GM21528 (cell line): ENCODE results near the gene H6PD.

Experiments used
- ATAC-seq: cut with Tn5 transposase; IDR thresholded peaks from one replicate; pipeline ENCODE4 v1.9.1; 2021; ENCODE audit warnings: mild to moderate bottlenecking, moderate library complexity; ENCODE audit not compliant: unreplicated experiment, low FRiP score

H6PD gene

GRCh38 chr1:9271861-9272595 is 37.5 kb downstream of the H6PD start:
- no peak for ATAC-seq

DNA sequence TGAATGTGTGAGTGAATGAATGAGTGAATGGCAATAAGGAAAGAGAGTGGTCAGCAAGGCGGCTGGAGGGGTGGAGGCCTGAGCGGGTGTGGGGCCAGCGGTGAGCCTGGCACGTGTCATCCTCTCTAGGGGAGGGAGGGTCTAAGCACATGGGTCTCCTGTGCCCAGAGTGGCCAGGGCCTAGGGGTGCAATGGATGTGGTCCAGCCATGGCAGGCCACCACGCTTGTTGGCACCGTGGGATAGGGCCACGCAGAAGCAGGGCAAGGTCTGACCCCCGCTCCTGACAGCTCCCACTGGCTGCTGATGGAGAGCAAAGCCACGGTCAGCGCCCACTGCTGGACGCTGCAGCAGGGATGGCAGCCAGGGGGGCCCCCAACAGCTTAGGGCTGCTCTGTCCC is 38.6 kb downstream of the H6PD start:
- no peak for ATAC-seq

DNA sequence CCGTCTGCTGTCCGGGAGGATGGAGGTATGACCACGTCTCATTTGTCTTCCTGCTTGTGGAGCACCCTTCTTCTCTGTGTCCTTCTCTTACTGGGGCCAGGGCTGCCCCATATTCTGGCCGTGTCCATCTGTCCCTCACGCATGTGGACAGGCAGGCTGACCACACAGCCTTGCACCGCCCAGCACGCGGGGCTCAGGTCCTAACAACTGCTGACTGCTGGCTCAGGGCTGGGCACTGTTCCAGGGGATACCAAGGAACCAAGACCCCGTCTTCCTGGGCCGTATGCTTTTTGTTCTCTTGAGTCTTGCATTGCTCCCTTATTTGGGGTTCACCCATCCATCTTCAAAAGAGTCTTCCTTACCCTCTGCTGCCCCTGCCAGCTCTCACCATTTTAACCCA is 40.6 kb downstream of the H6PD start:
- no peak for ATAC-seq

- ATAC-seq, result no peak
These were observed 41.0 kb downstream of the H6PD start for GRCh38 chr1:9275567-9276034.

GRCh38 chr1:9278116-9278515 is 43.5 kb downstream of the H6PD start:
- ATAC-seq, result no peak

DNA sequence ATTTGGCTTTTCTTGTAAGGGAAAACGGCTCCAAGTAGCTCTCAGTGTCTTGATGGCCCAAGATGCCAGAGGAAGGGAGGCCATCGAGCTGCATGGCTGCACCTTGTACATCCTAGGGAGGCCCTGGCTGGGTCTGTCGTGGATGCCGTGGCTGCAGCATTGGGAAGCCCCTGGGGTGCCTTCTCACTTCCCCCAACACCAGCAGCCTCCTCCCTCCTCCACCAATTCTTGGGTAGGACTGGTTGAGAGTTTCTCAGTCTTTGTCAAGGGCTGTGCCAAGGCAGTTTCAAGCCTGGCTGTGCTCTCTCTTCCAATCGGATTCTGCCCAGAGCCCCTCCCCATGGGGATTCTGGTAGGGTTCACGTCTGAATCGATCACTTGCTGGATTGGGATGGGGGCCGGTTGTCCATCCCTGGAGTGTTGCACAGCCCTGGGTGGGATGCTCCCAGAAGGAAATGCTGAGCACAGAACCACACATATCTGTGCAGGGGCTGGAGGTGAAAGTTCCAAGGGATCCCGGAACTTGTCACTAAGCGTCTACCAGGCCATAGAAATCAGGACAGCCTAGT is 44.1 kb downstream of the H6PD start:
- ATAC-seq, result no peak

GRCh38 chr1:9279172-9279840 is 44.7 kb downstream of the H6PD start:
- ATAC-seq, result no peak

DNA sequence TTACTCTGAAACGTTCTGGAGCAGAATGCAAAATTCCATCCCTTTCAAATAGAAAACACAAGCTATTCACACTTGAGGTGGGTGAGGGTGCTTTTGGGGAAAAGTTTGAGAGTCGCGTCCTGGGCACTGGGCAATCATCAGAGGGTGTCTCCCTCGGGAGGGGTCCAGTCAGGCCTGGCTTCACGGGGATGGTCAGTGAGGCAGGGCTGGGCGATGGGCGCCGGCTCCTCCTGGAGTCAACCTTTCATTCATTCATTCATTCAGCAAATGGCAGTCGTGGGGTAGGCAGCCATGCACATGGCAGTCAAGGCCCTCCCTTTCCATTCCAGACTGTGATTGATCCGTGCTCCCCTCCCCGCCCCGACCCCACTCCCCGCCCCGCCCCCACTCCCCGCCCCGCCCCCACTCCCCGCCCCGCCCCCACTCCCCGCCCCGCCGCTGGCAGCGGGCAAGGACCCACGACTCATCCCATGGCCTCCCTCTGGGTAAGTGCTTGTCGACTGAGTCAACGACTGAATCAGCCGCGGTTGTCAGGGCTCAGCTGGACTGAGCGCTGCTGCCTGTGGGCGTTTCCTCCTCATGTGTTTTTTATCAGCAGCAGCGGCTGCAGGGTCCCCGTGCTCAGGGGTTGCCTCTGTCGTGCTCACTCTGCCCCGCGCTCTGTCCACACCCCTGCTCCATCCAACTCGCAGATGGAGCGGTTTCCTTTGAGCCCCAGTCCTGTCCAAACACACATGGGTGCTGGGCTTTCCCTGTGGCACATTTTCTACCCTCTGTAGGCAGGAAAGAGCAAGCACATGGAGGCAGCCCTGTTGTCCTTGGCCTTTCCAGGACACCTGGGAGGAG is 45.7 kb downstream of the H6PD start:
- no peak for ATAC-seq

DNA sequence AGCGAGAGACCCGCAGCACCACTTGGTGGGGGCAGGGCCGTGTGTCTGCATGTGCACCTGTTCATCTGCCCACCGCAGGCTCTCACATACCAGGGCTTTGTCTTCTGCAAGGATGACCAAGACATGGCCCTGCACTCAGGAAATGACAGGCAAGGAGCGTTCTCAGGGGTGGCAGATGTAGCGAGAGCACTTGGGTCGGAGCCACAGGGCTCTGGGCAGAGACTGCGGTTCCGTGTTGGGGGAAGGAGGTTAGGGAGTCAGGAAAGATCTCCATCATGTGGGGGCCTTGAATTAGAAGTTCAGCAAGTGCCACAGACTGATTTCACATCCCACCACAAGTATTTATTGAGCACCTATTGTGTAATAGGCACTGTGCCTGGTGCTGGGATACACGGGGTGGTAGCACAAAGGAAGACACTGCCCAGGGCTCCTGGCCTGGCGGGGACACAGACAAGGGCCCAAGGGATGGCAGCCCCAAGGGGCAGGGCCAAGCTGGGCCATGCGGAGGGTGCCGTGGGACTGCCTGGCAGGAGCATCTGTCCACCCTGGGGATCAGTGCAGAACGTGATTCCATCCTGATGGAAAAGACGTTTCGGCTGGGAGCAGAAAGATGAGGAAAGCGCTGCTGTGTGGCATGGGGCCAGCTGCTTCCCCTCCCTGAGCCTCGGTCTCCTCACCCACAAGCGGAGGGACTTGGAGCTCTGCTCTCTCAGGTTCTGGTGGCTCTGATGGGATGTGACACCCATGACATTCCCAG is 46.7 kb downstream of the H6PD start:
- no peak for ATAC-seq

GRCh38 chr1:9281908-9282695 is 47.5 kb downstream of the H6PD start:
- ATAC-seq, result no peak

DNA sequence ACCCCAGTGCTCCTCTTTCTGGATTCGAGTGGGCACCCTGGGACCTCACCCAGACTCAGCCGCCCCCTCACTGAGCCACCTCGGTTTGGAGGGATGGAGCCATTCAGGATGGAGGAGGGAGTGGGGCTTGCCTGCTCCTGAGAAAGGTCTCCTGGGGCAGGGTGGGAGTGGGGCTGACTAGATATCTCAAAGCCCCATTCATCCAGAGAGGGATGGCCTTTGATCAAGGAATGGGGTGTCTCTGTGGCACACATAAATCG is 48.1 kb downstream of the H6PD start:
- no peak for ATAC-seq

- ATAC-seq, result no peak
These were observed 49.5 kb downstream of the H6PD start for GRCh38 chr1:9284061-9284460.

- no peak for ATAC-seq
These were observed 52.0 kb downstream of the H6PD start for GRCh38 chr1:9286556-9286955.

DNA sequence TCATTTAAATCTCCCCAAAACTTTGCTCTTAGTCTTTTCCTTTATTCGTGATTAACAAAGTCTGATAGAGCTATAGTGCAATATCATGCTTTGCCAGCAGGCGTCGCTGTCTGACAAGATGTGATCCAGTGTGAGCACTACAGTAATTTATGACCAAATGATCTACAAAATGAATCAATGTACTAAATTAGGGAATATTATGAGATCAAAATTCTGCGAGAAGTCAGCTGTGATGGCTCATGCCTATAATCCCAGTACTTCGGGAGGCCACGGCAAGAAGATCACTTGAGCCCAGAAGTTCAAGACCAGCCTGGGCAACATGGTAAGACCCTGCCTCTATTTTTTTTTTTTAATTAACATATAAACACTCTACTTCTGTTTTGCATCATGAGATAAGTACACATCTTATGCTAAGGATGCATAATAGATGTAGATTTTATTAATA is 54.5 kb downstream of the H6PD start:
- ATAC-seq, result no peak

- no peak for ATAC-seq
These were observed 55.3 kb downstream of the H6PD start for GRCh38 chr1:9289711-9290485.

GRCh38 chr1:9291914-9292360 is 57.4 kb downstream of the H6PD start:
- no peak for ATAC-seq

GRCh38 chr1:9292361-9293240 is 58.0 kb downstream of the H6PD start, which contains the start of gene SPSB1:
TSS of gene SPSB1 (plus strand) at chr1:9292894. CDS start at chr1:9355892, 62,998 bp downstream.
- ATAC-seq, result peak; percentile 50

- peak; percentile 25 for ATAC-seq
These were observed 58.6 kb downstream of the H6PD start for GRCh38 chr1:9293241-9293532.
